ENCODE results near the gene TRIM24. TPM values are rescaled to one million over a fixed set of nuclear protein-coding genes. Genes with fewer than 3 reads are reported as not detected.
A peak's percentile ranks its signal among the peaks of the same experiment; 100 is the strongest.

The TRIM24 gene
- total RNA-seq, 1 experiment from 2014 or later, result 10.4 TPM

- DNase-seq (ENCODE audit: low read depth), result no peak
Measured at GRCh38 chr7:138585283-138585993, 125.4 kb downstream of the TRIM24 start.

DNA sequence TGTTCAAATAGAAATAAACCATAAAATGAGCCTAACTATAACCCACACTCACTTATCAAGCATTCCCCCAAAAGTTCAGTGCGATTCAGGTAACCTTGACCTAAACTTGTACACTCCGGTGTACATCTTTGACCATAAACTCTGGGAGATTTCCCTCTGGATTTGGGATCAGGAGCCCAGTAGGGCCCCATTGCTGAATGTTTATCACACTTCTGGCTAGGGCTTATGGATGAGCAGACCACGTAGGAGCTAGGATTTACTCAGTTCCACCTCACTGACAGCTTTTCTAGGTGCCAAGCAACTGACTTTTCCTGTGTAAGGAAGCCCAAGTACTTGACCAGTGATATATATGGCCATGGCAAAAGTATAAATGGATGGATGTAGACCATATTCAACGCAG lies 127.4 kb downstream of the TRIM24 start:
- in situ Hi-C loops (cut with HindIII; ENCODE audit: low pct_unique_long_range_greater_than_20kb, low sequenced_read_pairs), result no loop called here
- no peak for DNase-seq (ENCODE audit: low read depth)

More at GRCh38 chr7:138585283-138585993, 125.4 kb downstream of the TRIM24 start:
- in situ Hi-C loops (cut with HindIII; ENCODE audit: low pct_unique_long_range_greater_than_20kb, low sequenced_read_pairs), result no loop called here

- in situ Hi-C loops (cut with HindIII; ENCODE audit: low pct_unique_long_range_greater_than_20kb, low sequenced_read_pairs), result no loop called here
- DNase-seq (ENCODE audit: low read depth), result no peak
Measured at GRCh38 chr7:138588986-138589385, 128.9 kb downstream of the TRIM24 start.

DNA sequence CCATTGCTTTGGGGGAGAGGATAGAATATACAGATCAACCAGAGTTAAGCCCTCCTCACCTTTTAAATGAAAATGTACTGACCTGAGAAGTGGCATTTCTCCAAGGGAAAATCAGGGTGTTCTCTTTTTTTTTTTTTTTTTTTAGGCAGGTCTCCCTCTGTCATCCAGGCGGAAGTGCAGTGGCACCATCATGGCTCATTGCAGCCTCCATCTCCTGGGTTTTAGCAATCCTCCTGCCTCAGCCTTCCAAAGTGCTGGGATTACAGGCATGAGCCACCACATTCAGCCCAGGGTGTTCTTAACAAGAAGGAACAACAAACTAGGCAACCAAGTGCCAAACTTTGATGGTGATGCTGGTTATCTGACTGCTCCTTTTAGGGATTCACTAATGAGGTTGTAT lies 130.1 kb downstream of the TRIM24 start:
- in situ Hi-C loops (cut with HindIII; ENCODE audit: low pct_unique_long_range_greater_than_20kb, low sequenced_read_pairs), result no loop called here
- no peak for DNase-seq (ENCODE audit: low read depth)

DNA sequence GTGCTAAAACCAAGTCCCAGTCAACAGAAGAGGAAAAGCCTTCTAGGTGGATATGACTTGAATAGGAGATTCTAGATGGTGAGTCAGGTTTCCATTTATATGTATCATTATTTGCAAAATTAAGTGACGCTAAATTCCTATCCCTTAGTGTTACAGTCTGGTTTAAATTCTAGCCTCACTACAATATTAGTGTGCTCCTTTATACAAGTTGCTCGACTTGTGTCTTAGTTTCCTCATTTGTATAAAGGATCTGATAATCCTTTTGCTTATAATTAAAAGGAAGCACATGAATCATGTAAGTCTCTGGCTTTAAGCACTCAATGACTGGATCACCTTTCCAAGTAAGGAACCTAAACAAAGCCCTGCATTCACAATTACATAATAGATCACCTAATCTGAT lies 135.4 kb downstream of the TRIM24 start:
- in situ Hi-C loops (cut with HindIII; ENCODE audit: low pct_unique_long_range_greater_than_20kb, low sequenced_read_pairs), result no loop called here

DNA sequence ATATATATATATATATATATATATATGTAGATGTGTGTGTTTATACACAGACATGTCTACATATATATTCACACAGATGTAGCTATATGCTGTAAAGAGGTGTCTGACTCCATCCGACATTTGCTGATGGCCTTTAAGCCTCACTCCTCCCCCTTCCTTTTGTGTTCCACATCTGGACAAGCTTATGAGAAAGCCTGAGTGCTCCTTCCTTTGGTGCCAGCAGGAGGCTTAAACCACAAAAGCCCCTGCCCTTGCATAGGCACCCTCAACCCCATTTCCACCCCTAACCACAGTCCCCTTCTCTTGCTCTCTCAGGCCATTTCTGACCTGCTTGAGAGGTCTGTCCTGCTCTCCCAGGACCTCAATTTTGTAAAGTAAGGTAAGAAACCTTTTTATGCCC lies 142.4 kb downstream of the TRIM24 start:
- in situ Hi-C loops (cut with HindIII; ENCODE audit: low pct_unique_long_range_greater_than_20kb, low sequenced_read_pairs), result no loop called here
- DNase-seq (ENCODE audit: low read depth), result no peak

More for the DNA sequence above, 135.4 kb downstream of the TRIM24 start:
- no peak for DNase-seq (ENCODE audit: low read depth)

DNA sequence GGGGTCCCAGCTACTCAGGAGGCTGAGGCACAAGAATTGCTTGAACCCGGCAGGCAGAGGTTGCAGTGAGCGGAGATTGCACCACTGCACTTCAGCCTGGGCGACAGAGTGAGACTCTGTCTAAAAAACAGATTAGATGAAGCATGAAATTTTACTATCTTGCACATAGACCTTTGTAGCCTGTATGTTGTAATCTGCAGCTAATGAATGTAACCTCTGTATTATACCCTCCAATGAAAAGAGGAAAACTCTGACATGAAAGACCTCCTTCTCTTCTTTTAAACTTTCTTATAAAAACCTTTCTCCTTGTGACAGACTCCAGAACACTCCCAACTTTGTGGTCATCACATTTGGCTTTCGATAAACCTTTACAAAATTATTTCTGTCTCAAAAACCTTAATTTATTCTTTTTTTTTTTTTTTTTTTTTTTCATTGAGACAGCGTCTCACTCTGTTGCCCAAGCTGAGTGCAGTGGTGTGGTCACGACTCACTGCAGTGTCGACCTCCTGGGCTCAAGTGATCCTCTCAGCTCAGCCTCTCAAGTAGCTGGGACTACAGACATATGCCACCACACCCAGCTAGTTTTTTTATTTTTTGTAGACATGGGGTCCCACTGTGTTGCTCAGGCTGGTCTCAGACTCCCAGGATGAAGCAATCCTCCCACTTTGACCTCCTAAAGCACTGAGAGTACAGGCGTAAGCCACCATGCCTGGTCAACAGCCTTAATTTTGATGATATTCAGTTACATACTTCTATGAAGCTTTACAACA lies 143.7 kb downstream of the TRIM24 start:
- in situ Hi-C loops (cut with HindIII; ENCODE audit: low pct_unique_long_range_greater_than_20kb, low sequenced_read_pairs), result no loop called here
- DNase-seq (ENCODE audit: low read depth), result peak; percentile 39

GRCh38 chr7:138606236-138606635 lies 146.2 kb downstream of the TRIM24 start:
- in situ Hi-C loops (cut with HindIII; ENCODE audit: low pct_unique_long_range_greater_than_20kb, low sequenced_read_pairs), result no loop called here
- DNase-seq (ENCODE audit: low read depth), result no peak

GRCh38 chr7:138607216-138608126 lies 147.4 kb downstream of the TRIM24 start:
- in situ Hi-C loops (cut with HindIII; ENCODE audit: low pct_unique_long_range_greater_than_20kb, low sequenced_read_pairs), result no loop called here

DNA sequence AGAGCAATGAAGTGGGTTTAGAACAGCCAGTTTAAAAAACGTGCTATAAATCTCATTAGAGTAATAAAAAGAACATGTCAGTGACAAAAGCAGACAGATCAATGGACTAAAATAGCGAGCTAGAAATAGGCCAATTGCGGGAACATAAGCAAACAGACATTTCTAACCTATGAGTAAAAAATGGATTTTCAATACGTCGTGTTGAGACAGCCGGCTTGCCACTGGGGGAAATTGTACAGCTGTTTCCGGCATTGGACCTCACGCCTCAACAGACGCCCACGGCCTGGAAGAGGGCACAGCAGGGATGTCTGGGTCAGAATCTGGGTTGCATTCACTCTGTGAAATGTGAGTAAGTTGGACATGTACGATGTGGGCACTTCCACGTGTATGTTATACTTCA lies 148.2 kb downstream of the TRIM24 start:
- in situ Hi-C loops (cut with HindIII; ENCODE audit: low pct_unique_long_range_greater_than_20kb, low sequenced_read_pairs), result no loop called here
- no peak for DNase-seq (ENCODE audit: low read depth)

More at GRCh38 chr7:138607216-138608126, 147.4 kb downstream of the TRIM24 start:
- no peak for DNase-seq (ENCODE audit: low read depth)

- in situ Hi-C loops (cut with HindIII; ENCODE audit: low pct_unique_long_range_greater_than_20kb, low sequenced_read_pairs), result no loop called here
Measured at GRCh38 chr7:138610671-138611170, 150.7 kb downstream of the TRIM24 start.

DNA sequence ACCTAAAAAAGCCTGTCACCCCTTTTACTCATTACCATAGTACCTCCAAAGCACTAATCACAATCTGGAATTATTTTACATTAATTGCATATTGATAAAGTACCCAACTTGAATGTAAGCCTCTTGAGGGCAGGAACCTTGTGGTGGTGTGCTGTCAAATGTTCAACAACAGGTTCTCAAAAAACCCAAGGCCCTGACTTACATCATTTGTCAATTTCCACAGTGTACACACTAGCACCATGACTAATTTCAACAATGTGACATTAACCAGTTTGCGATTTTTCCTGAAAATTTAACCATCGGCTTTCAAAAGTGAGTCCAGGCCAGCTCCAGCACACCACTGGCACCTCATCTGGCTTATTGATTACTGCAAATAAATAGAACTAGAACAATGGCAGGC lies 153.6 kb downstream of the TRIM24 start:
- no peak for DNase-seq (ENCODE audit: low read depth)
- in situ Hi-C loops (cut with HindIII; ENCODE audit: low pct_unique_long_range_greater_than_20kb, low sequenced_read_pairs), result no loop called here

More at GRCh38 chr7:138610671-138611170, 150.7 kb downstream of the TRIM24 start:
- no peak for DNase-seq (ENCODE audit: low read depth)

GRCh38 chr7:138616085-138616484 lies 156.0 kb downstream of the TRIM24 start:
- in situ Hi-C loops (cut with HindIII; ENCODE audit: low pct_unique_long_range_greater_than_20kb, low sequenced_read_pairs), result no loop called here
- DNase-seq (ENCODE audit: low read depth), result no peak

DNA sequence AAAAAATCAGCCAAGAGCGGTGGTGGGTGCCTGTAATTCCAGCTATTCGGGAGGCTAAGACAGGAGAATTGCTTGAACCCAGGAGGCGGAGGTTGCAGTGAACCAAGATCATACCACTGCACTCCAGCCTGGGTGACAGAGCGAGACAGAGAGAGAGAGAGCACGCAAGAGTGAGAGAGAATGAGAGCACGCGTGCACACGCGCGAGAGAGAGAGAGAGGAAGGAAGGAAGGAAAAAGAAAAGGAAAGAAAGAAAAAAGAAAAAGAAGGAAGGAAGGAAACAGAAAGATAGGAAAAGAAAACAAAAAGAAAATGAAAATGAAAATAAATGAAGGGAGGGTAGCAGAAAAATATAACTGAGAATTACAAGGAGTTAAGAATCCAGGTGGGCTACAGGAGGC lies 158.4 kb downstream of the TRIM24 start:
- in situ Hi-C loops (cut with HindIII; ENCODE audit: low pct_unique_long_range_greater_than_20kb, low sequenced_read_pairs), result no loop called here
- no peak for DNase-seq (ENCODE audit: low read depth)

- no peak for DNase-seq (ENCODE audit: low read depth)
- in situ Hi-C loops (cut with HindIII; ENCODE audit: low pct_unique_long_range_greater_than_20kb, low sequenced_read_pairs), result no loop called here
Measured at GRCh38 chr7:138618933-138619332, 158.9 kb downstream of the TRIM24 start.

GRCh38 chr7:138622841-138623240 lies 162.8 kb downstream of the TRIM24 start:
- in situ Hi-C loops (cut with HindIII; ENCODE audit: low pct_unique_long_range_greater_than_20kb, low sequenced_read_pairs), result no loop called here
- no peak for DNase-seq (ENCODE audit: low read depth)

DNA sequence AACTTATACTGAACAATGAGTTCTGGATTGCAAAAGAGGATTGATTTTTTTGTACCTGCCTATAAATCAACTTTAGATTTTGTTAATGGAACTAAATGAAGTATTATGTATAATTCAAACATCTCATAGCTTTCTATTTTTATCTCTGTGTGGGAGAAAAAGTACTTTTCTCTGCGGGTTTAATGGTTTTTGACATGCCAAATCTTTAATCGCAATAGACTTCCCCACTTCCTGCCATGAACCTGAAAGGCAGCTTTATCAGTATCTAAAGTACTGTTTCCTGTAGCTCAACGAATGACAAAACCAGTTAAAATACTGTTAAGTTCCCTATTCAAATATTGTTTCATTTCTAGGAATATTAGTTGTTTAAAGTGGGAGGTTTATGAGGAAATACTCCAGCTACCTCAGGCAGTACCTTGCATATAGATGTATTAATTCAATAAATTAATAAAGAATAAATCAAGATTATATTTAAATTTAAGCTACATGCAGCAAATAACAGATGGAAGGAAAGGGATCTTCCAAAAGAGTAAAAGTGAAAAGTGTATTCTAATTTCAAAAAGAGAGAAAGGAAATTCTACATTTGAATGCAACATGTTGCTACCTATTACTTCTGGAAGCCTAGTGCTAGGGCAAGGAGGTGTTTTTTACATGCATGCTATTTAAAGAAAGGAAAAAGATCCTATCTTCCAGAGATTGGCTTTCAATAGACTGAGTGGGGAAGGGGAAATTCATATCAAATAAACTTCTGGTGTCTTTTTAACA lies 165.2 kb downstream of the TRIM24 start:
- DNase-seq (ENCODE audit: low read depth), result no peak
- in situ Hi-C loops (cut with HindIII; ENCODE audit: low pct_unique_long_range_greater_than_20kb, low sequenced_read_pairs), result no loop called here

DNA sequence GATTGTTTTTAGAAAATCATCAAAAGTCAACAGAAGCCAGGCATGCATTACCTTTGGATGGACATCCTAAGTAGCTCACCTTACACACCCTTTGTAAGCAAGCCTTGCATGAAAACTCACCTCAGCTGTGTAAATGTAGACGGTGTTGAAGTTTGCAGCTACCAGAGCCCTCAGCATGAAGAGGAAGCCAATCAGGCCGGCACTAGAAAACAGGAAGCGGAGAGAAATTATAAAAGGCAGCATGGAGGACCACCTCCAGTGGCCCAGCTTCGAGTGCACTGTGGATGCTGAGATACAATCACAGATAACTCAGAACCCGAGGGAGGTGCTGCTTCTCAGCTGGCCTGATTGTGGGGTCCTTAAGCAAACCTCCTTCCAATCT lies 165.8 kb downstream of the TRIM24 start:
- in situ Hi-C loops (cut with HindIII; ENCODE audit: low pct_unique_long_range_greater_than_20kb, low sequenced_read_pairs), result no loop called here
- DNase-seq (ENCODE audit: low read depth), result no peak

Data from Caki2 (cell line).